Measurements from ENCODE around the gene TRAK2.

- TF ChIP-seq, protein P1, sequence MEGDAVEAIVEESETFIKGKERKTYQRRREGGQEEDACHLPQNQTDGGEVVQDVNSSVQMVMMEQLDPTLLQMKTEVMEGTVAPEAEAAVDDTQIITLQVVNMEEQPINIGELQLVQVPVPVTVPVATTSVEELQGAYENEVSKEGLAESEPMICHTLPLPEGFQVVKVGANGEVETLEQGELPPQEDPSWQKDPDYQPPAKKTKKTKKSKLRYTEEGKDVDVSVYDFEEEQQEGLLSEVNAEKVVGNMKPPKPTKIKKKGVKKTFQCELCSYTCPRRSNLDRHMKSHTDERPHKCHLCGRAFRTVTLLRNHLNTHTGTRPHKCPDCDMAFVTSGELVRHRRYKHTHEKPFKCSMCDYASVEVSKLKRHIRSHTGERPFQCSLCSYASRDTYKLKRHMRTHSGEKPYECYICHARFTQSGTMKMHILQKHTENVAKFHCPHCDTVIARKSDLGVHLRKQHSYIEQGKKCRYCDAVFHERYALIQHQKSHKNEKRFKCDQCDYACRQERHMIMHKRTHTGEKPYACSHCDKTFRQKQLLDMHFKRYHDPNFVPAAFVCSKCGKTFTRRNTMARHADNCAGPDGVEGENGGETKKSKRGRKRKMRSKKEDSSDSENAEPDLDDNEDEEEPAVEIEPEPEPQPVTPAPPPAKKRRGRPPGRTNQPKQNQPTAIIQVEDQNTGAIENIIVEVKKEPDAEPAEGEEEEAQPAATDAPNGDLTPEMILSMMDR (IDR thresholded peaks at IDR 0.05) = no peak
- no peak for TF ChIP-seq ZFX (IDR thresholded peaks at IDR 0.05; ENCODE audit: borderline replicate concordance)
Observed at GRCh38 chr2:201406077-201406662, 45.1 kb downstream of the TRAK2 start.

All from 22Rv1 (cell line).